B cell (primary cell): ENCODE measurements around the gene AIG1.

Experiments used
- CTCF ChIP-seq: fragments of 200-600 bp; IDR thresholded peaks from one replicate; pipeline ENCODE4 v1.8.0; 2022; ENCODE audit warnings: antibody characterized with exemption, mild to moderate bottlenecking
- EZH2 ChIP-seq: IDR thresholded peaks from 2 replicates; pipeline ENCODE4 v1.6.1; 2012; ENCODE audit warnings: borderline replicate concordance, low read depth, mild to moderate bottlenecking, moderate library complexity, low read length; ENCODE audit not compliant: insufficient read depth, poor library complexity, severe bottlenecking

DNA sequence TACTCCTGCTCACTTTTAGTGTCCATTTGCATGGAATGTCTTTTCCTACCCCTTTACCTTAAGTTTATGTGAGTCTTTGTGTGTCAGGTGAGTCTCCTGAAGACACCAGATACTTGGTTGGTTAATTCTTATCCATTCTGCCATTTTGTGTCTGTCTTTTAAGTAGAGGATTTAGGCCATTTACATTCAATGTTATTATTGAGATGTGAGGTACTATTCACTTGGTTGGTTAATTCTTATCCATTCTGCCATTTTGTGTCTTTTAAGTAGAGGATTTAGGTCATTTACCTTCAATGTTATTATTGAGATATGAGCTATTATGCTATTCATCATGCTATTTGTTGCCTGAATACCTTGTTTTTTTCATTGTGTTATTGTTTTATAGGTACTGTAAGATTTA, 113.8 kb downstream of the AIG1 start:
- TF ChIP-seq CTCF (no peak), EZH2 (no peak)
